Activated B cell treated with CpG ODN at 0.5 μM for 24 hours (primary cell): ENCODE data around the gene CHAC2. TPM values are rescaled to one million over a fixed set of nuclear protein-coding genes. Genes with fewer than 3 reads are reported as not detected.

Experiments
- ATAC-seq: fragments of 200-7000 bp; cut with Tn5 transposase; one replicate; pipeline ENCODE4 v1.10.0; 2021; ENCODE audit warnings: low read depth, mild to moderate bottlenecking, moderate library complexity
- CTCF ChIA-PET: fragments of 350-600 bp; sonication (Branson Sonifier 250); formaldehyde crosslinking; loops from one replicate; lab custom pipeline; 2021; ENCODE audit warnings: antibody characterized with exemption; lab: Charles Lee
- POLR2A ChIA-PET: fragments of 350-600 bp; sonication (Branson Sonifier 250); formaldehyde crosslinking; loops from one replicate; lab custom pipeline; 2021; ENCODE audit warnings: antibody characterized with exemption; lab: Charles Lee
- DNase-seq: peaks from one replicate; pipeline ENCODE4 v3.0.0; 2022
- H3K27ac Mint-ChIP-seq: one replicate; pipeline ENCODE4 v1.8.0; 2020; ENCODE audit warnings: mixed read lengths
- H3K27me3 Mint-ChIP-seq: one replicate; pipeline ENCODE4 v1.8.0; 2021; ENCODE audit warnings: mixed read lengths
- H3K36me3 Mint-ChIP-seq: one replicate; pipeline ENCODE4 v1.8.0; 2021; ENCODE audit warnings: low read depth, mixed read lengths
- H3K4me1 Mint-ChIP-seq: one replicate; pipeline ENCODE4 v1.8.0; 2021; ENCODE audit warnings: mixed read lengths
- H3K4me3 Mint-ChIP-seq: one replicate; pipeline ENCODE4 v1.8.0; 2020; ENCODE audit warnings: mild to moderate bottlenecking, mixed read lengths
- H3K9me3 Mint-ChIP-seq: one replicate; pipeline ENCODE4 v1.8.0; 2020; ENCODE audit warnings: mixed read lengths
- CTCF ChIP-seq: fragments of 200-600 bp; IDR thresholded peaks from one replicate; pipeline ENCODE4 v1.8.0; 2022; ENCODE audit warnings: antibody characterized with exemption, mild to moderate bottlenecking
- intact Hi-C: fragments of 100-400 bp; cut with micrococcal nuclease; formaldehyde crosslinking; loops from one replicate; pipeline ENCODE4 v1.15.1; 2024
- total RNA-seq: library from RNA; stranded (reverse); gene quantifications from 2 replicates; pipeline ENCODE4 v1.2.3, GENCODE V29; 2022

Gene CHAC2
- total RNA-seq, 1 donor from 2014 or later, result 7.6 TPM

- ChIA-PET POLR2A (no interaction called here), CTCF (no interaction called here)
- TF ChIP-seq CTCF, result no peak
- H3K27ac Mint-ChIP-seq, result no peak overlapping the region
- no peak overlapping the region for H3K4me3 Mint-ChIP-seq
- no peaks in the 10 kb centered on the region for H3K4me1 Mint-ChIP-seq
- H3K36me3 Mint-ChIP-seq, result peaks cover 84% of the 10 kb centered on the region
- no peak for ATAC-seq
- H3K27me3 Mint-ChIP-seq, result no peaks in the 10 kb centered on the region
- DNase-seq, result no peak
- intact Hi-C loops, result no loop called here
- H3K9me3 Mint-ChIP-seq, result no peaks in the 10 kb centered on the region
These were observed 44.0 kb downstream of the CHAC2 start for GRCh38 chr2:53811601-53812000.

GRCh38 chr2:53813151-53813550 lies 45.5 kb downstream of the CHAC2 start:
- POLR2A ChIA-PET, result interaction anchor here (0.7 kb wide), 1 partner anchor 156 kb away, joined by 4 read pairs; no protein-coding TSS in a partner anchor
- H3K27ac Mint-ChIP-seq, result no peak overlapping the region

GRCh38 chr2:53818854-53819435 lies 51.3 kb downstream of the CHAC2 start:
- CTCF ChIA-PET, result no interaction called here

More at GRCh38 chr2:53813151-53813550, 45.5 kb downstream of the CHAC2 start:
- H3K27me3 Mint-ChIP-seq, result no peaks in the 10 kb centered on the region
- no peak for TF ChIP-seq CTCF
- H3K36me3 Mint-ChIP-seq, result peaks cover 82% of the 10 kb centered on the region
- no peaks in the 10 kb centered on the region for H3K4me1 Mint-ChIP-seq
- CTCF ChIA-PET, result no interaction called here
- H3K9me3 Mint-ChIP-seq, result no peaks in the 10 kb centered on the region
- H3K4me3 Mint-ChIP-seq, result no peak overlapping the region
- ATAC-seq (no peak), DNase-seq (no peak)
- intact Hi-C loops, result no loop called here

GRCh38 chr2:53819634-53820033 lies 52.0 kb downstream of the CHAC2 start:
- Mint-ChIP-seq H3K4me3 (no peak overlapping the region), H3K27ac (no peak overlapping the region), H3K4me1 (no peaks in the 10 kb centered on the region), H3K36me3 (peaks cover 48% of the 10 kb centered on the region), H3K27me3 (no peaks in the 10 kb centered on the region), H3K9me3 (no peaks in the 10 kb centered on the region)
- ATAC-seq (no peak), DNase-seq (no peak)
- ChIA-PET CTCF (no interaction called here), POLR2A (no interaction called here)
- TF ChIP-seq CTCF, result no peak
- intact Hi-C loops, result no loop called here

More at GRCh38 chr2:53818854-53819435, 51.3 kb downstream of the CHAC2 start:
- Mint-ChIP-seq H3K27ac (no peak overlapping the region), H3K4me1 (no peaks in the 10 kb centered on the region), H3K27me3 (no peaks in the 10 kb centered on the region), H3K4me3 (no peak overlapping the region), H3K36me3 (peaks cover 52% of the 10 kb centered on the region), H3K9me3 (no peaks in the 10 kb centered on the region)
- TF ChIP-seq CTCF, result no peak
- POLR2A ChIA-PET, result interaction anchor here (0.6 kb wide), 1 partner anchor 1522 kb away, joined by 5 read pairs; no protein-coding TSS in a partner anchor
- intact Hi-C loops, result no loop called here
- ATAC-seq (no peak), DNase-seq (no peak)

DNA sequence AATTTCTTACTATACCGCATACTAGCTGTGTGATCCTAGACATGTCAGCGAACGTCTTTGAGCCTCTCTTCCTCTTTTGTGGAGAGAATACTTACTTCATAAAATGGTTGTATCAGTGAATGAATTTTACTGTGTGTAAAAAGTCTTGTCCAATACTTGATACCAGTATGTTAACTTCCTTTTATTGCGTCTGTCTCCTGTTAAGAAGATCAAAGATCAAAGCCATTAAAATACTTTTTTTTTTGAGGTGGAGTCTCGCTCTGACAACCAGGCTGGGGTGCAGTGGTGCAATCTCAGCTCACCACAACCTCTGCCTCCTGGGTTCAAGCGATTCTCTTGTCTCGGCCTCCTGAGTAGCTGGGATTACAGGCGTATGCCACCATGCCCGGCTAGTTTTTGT lies 52.4 kb downstream of the CHAC2 start:
- Mint-ChIP-seq H3K9me3 (no peaks in the 10 kb centered on the region), H3K27ac (no peak overlapping the region), H3K27me3 (no peaks in the 10 kb centered on the region), H3K4me3 (no peak overlapping the region), H3K4me1 (no peaks in the 10 kb centered on the region), H3K36me3 (peaks cover 45% of the 10 kb centered on the region)
- ChIA-PET CTCF (no interaction called here), POLR2A (no interaction called here)
- ATAC-seq (no peak), DNase-seq (no peak)
- no peak for TF ChIP-seq CTCF
- intact Hi-C loops, result no loop called here
